WTC11 (cell line): ENCODE measurements around the gene IL6ST.

ENCODE experiments used
- FOXK1 ChIP-seq: sonication (generic); formaldehyde crosslinking; IDR thresholded peaks from 2 replicates; pipeline ENCODE4 v1.8.0; 2022; ENCODE audit warnings: mild to moderate bottlenecking, moderate library complexity, missing genetic modification reagents
- IRF1 ChIP-seq: sonication (generic); formaldehyde crosslinking; IDR thresholded peaks from 2 replicates; pipeline ENCODE4 v1.8.0; 2023; ENCODE audit warnings: missing genetic modification reagents
- JUN ChIP-seq: sonication (generic); formaldehyde crosslinking; IDR thresholded peaks from 2 replicates; pipeline ENCODE4 v1.8.0; 2023; ENCODE audit warnings: mild to moderate bottlenecking, missing genetic modification reagents
- RELA ChIP-seq: sonication (generic); formaldehyde crosslinking; IDR thresholded peaks from 2 replicates; pipeline ENCODE4 v1.8.1; 2022; ENCODE audit warnings: missing genetic modification reagents, mild to moderate bottlenecking, borderline replicate concordance
- TF ChIP-seq, protein P1 (sequence below): fragments of 200-600 bp; IDR thresholded peaks from 2 replicates; pipeline ENCODE4 v1.8.0; 2022; ENCODE audit warnings: antibody characterized with exemption

DNA sequence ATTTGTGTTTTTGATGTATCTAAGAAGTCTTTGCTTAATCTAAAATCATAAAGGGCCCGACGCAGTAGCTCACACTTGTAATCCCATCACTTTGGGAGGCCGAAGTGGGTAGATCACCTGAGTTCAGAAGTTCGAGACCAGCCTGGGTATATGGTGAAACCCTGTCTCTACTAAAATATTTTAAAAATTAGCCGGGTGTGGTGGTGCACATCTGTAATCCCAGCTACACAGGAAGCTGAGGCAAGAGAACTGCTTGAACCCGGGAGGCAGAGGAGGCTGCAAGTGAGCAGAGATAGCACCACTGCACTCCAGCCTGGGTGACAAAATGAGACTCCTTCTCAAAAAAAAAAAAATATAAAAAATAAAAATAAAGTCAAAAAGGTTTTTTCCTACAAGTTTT lies 9.6 kb downstream of the IL6ST start:
- TF ChIP-seq, protein P1, sequence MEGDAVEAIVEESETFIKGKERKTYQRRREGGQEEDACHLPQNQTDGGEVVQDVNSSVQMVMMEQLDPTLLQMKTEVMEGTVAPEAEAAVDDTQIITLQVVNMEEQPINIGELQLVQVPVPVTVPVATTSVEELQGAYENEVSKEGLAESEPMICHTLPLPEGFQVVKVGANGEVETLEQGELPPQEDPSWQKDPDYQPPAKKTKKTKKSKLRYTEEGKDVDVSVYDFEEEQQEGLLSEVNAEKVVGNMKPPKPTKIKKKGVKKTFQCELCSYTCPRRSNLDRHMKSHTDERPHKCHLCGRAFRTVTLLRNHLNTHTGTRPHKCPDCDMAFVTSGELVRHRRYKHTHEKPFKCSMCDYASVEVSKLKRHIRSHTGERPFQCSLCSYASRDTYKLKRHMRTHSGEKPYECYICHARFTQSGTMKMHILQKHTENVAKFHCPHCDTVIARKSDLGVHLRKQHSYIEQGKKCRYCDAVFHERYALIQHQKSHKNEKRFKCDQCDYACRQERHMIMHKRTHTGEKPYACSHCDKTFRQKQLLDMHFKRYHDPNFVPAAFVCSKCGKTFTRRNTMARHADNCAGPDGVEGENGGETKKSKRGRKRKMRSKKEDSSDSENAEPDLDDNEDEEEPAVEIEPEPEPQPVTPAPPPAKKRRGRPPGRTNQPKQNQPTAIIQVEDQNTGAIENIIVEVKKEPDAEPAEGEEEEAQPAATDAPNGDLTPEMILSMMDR = no peak
- TF ChIP-seq JUN (CRISPR knock-in tag) = no peak
- no peak for TF ChIP-seq FOXK1 (CRISPR knock-in tag)
- TF ChIP-seq IRF1 (CRISPR knock-in tag) = no peak
- no peak for TF ChIP-seq RELA (CRISPR knock-in tag)
